ENCODE results near the gene FBP1. TPM values are rescaled to one million over a fixed set of nuclear protein-coding genes. Genes with fewer than 3 reads are reported as not detected.
A peak's percentile ranks its signal among the peaks of the same experiment; 100 is the strongest.

The FBP1 gene
- total RNA-seq, 3 donors from 2014 or later: 7.4 to 41.1 (median 33.4) TPM

- no peak for TF ChIP-seq POLR2A (IDR thresholded peaks at IDR 0.05)
- TF ChIP-seq POLR2AphosphoS5 (IDR thresholded peaks at IDR 0.05): no peak
- TF ChIP-seq CTCF (IDR thresholded peaks at IDR 0.05): no peak
- DNase-seq (ENCODE audit: low spot score in 2 of 2): peak in 1 of 2 donors; percentile 62
- intact Hi-C loops (cut with DNase I; ENCODE audit: low total_unique reads): no loop called here
- H3K4me1 ChIP-seq: no peaks in the 10 kb centered on the region
- H3K27ac ChIP-seq: no peak overlapping the region
- H3K27me3 ChIP-seq: no peaks in the 10 kb centered on the region
- no peaks in the 10 kb centered on the region for H3K9me3 ChIP-seq
- H3K36me3 ChIP-seq: no peaks in the 10 kb centered on the region
- H3K4me3 ChIP-seq: no peak overlapping the region
Measured at GRCh38 chr9:94623253-94623652, 16.1 kb downstream of the FBP1 start.

GRCh38 chr9:94622087-94622800 lies 17.1 kb downstream of the FBP1 start:
- H3K4me3 ChIP-seq: no peak overlapping the region
- no peaks in the 10 kb centered on the region for H3K27me3 ChIP-seq
- no peaks in the 10 kb centered on the region for H3K36me3 ChIP-seq
- H3K27ac ChIP-seq: no peak overlapping the region
- DNase-seq (ENCODE audit: low spot score in 2 of 2): no peak
- TF ChIP-seq POLR2AphosphoS5 (IDR thresholded peaks at IDR 0.05) (no peak), CTCF (IDR thresholded peaks at IDR 0.05) (no peak), POLR2A (IDR thresholded peaks at IDR 0.05) (no peak)
- H3K9me3 ChIP-seq: no peaks in the 10 kb centered on the region
- no peaks in the 10 kb centered on the region for H3K4me1 ChIP-seq
- intact Hi-C loops (cut with DNase I; ENCODE audit: low total_unique reads): no loop called here

GRCh38 chr9:94619026-94619425 lies 20.3 kb downstream of the FBP1 start:
- Histone ChIP-seq H3K9me3 (no peaks in the 10 kb centered on the region), H3K27me3 (no peaks in the 10 kb centered on the region), H3K4me1 (no peaks in the 10 kb centered on the region), H3K27ac (no peak overlapping the region), H3K4me3 (no peak overlapping the region), H3K36me3 (no peaks in the 10 kb centered on the region)
- DNase-seq (ENCODE audit: low spot score in 2 of 2): no peak
- intact Hi-C loops (cut with DNase I; ENCODE audit: low total_unique reads): no loop called here
- TF ChIP-seq POLR2AphosphoS5 (IDR thresholded peaks at IDR 0.05) (no peak), POLR2A (IDR thresholded peaks at IDR 0.05) (no peak), CTCF (IDR thresholded peaks at IDR 0.05) (no peak)

- H3K4me3 ChIP-seq: no peak overlapping the region
- no peaks in the 10 kb centered on the region for H3K4me1 ChIP-seq
- H3K36me3 ChIP-seq: no peaks in the 10 kb centered on the region
- no peaks in the 10 kb centered on the region for H3K27me3 ChIP-seq
- intact Hi-C loops (cut with DNase I; ENCODE audit: low total_unique reads): no loop called here
- no peak for DNase-seq (ENCODE audit: low spot score in 2 of 2)
- TF ChIP-seq CTCF (IDR thresholded peaks at IDR 0.05) (no peak), POLR2AphosphoS5 (IDR thresholded peaks at IDR 0.05) (no peak), POLR2A (IDR thresholded peaks at IDR 0.05) (no peak)
- H3K27ac ChIP-seq: no peak overlapping the region
- H3K9me3 ChIP-seq: no peaks in the 10 kb centered on the region
Measured at GRCh38 chr9:94613003-94613402, 26.3 kb downstream of the FBP1 start.

- Histone ChIP-seq H3K36me3 (no peaks in the 10 kb centered on the region), H3K4me3 (no peak overlapping the region), H3K9me3 (no peaks in the 10 kb centered on the region), H3K27ac (no peak overlapping the region), H3K4me1 (no peaks in the 10 kb centered on the region), H3K27me3 (no peaks in the 10 kb centered on the region)
- intact Hi-C loops (cut with DNase I; ENCODE audit: low total_unique reads): no loop called here
- no peak for DNase-seq (ENCODE audit: low spot score in 2 of 2)
- TF ChIP-seq POLR2AphosphoS5 (IDR thresholded peaks at IDR 0.05) (no peak), CTCF (IDR thresholded peaks at IDR 0.05) (no peak), POLR2A (IDR thresholded peaks at IDR 0.05) (no peak)
Measured at GRCh38 chr9:94612071-94612470, 27.2 kb downstream of the FBP1 start.
